Kidney glomerular epithelial cell (primary cell): ENCODE results near the gene SDR9C7.
"Not testable (repeated sequence)": the region's sequence is repeated elsewhere in the genome, so short reads cannot be mapped to it uniquely, and the experiment has no call there.

ENCODE experiments used
- DNase-seq: peaks from one replicate; lab custom pipeline; 2025; lab: John Stamatoyannopoulos, UW

The SDR9C7 gene

DNA sequence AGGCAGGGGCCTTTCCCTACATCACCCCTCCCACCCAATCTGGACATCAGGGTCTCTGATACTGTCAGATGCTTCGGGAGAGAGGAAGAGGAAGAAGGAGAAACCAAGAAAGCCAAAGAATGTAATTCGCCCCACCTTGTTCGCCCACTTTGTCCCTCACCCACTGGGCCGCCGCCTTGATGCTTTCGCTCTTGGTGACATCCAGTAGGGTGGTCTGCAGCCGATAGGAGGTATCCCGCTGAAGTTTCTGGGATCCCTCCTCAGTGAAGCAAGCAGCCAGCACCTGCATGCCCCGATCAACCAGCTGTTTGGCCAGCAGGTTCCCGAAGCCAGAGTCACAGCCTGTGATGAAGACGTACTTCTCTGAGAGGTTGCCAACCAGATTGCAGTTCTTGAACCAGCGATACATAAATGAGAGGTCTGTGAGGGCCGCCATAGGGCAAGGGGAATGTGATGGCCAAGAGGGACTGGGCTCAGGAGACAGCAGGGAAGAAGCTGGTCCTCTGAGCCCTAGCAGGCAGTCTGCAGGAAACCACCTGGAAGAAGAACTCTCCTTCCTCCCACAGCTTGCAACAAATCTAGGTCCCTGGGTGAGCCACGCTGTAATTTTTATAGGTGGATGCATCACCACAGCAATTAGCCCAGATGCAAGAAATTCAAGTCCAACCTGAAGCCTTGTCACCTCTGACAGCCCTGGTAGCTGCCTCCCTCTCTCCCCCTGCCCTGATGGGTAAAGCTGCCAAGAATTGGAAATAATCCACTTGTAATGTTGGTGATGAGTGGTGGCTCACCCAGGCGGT lies at the start of gene SDR9C7:
Gene SDR9C7, minus strand, starts transcription at position 583 of the 800 bp plus-strand sequence. Its CDS starts 147 bp downstream, at position 436.
- DNase-seq = no peak

DNA sequence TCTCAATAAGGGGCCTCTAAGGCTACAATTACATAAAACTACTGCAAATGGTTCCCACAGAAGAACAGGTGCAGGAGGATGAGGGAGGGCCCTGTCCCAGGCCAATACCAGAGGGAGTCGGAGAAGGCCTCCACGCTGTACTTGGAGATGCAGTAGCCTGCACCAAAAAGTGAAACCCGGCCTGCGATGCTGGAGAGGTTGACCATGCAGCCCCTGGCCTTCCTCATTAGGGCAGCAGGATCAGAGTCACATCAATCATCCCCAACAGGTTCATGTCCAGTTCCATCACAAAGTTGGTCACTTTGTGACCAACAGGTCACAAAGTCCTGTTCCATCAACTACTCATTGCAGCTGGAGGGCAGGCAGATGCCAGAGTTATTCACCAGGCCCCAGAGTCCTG lies 49.2 kb upstream of the SDR9C7 start:
- DNase-seq = no peak

GRCh38 chr12:56982578-56983236 lies 48.5 kb upstream of the SDR9C7 start:
- DNase-seq = not testable (repeated sequence)

GRCh38 chr12:56980941-56981530 lies 46.8 kb upstream of the SDR9C7 start:
- no peak for DNase-seq

DNA sequence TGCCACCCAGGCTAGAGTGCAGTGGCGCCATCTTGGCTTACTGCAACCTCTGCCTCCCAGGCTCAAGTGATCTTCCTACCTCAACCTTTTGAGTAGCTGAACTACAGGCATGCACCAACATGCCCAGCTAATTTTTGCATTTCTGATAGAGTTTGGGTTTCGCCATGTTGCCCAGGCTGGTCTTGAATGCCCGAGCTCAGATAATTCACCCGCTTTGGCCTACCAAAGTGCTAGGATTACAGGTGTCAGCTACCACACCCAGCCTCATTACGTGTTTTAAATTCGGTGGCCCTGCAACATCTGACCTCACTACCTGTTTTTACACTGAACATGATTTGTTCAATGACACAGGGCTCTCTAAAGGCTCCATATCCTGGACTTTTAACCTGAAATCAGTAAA lies 46.1 kb upstream of the SDR9C7 start:
- no peak for DNase-seq

DNA sequence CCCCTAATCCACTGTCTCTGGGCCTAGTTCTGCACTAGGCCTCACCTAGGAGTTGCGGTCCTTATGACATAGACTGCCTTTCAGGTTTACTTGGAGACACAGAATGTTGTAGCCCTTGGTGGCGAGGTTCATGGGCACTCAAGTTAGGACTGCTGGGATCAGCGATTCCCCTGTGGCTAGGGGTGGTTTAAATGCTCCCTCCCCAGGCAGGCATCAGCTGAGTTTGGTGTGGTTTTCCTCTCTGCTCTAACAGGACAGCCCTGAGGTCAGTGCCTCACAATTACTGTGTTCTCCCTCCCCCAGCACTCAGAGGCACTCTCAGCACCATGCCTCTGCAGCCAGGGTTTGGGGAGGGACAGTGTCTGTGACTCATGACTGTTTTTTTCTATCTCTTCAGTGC lies 45.4 kb upstream of the SDR9C7 start:
- no peak for DNase-seq

- no peak for DNase-seq
These were observed 44.4 kb upstream of the SDR9C7 start for GRCh38 chr12:56978397-56979138.

DNA sequence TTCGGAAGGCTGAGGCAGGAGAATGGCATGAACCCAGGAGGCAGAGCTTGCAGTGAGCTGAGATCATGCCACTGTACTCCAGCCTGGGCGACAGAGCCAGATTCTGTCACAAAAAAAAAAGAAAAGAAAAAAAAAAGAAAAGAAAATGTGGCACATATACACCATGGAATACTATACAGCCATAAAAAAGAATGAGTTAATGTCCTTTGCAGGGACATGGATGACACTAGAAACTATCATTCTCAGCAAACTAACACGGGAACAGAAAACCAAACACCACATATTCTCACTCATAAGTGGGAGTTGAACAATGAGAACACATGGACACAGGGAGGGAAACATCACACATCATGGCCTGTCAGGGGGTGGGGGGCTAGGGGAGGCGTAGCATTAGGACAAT lies 43.2 kb upstream of the SDR9C7 start:
- not testable (repeated sequence) for DNase-seq

- DNase-seq = not testable (repeated sequence)
These were observed 40.0 kb upstream of the SDR9C7 start for GRCh38 chr12:56974224-56974623.

DNA sequence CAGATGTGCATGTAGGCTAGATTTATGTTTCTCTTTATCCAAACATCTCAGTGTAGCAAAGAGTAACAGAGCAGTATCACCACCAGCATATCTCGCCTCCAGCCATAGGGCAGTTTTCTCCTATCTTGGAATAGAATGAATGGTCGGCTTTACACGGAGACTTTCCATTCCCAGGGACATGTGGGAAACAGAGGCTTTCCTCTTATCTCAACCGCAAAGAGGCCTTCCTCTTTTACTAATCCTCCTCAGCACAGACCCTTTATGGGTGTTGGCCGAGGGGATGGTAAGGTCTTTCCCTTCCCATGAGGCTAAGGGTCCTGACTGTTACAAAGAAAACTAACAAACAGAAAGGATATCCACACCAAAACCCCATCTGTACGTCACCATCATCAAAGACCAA lies 34.7 kb upstream of the SDR9C7 start:
- not testable (repeated sequence) for DNase-seq

DNA sequence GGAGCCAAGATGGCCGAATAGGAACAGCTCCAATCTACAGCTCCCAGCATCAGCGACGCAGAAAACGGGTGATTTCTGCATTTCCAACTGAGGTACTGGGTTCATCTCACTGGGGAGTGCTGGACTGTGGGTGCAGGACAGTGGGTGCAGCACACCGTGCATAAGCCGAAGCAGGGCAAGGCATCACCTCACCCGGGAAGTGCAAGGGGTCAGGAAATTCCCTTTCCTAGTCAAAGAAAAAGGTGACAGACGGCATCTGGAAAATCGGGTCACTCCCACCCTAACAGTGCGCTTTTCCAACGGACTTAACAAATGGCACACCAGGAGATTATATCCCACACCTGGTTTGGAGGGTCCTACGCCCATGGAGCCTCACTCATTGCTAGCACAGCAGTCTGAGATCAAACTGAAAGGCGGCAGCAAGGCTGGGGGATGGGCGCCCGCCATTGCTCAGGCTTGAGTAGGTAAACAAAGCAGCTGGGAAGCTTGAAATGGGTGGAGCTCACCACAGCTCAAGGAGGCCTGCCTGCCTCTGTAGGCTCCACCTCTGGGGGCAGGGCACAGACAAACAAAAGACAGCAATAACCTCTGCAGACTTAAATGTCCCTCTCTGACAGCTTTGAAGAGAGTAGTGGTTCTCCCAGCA lies 31.9 kb upstream of the SDR9C7 start:
- DNase-seq = not testable (repeated sequence)

DNA sequence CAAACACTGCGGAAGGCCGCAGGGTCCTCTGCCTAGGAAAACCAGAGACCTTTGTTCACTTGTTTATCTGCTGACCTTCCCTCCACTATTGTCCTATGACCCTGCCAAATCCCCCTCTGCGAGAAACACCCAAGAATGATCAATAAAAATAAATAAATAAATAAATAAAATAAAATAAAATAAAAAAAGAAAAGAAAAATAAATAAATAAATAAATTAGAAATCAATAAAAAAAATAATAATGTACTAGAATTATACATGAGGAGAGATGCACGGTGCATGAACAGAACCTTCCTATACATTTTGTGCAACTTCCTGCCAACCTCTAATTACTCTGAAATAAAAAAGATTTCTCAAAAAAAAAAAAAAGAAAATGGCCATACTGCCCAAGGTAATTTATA lies 30.9 kb upstream of the SDR9C7 start:
- not testable (repeated sequence) for DNase-seq

- DNase-seq = not testable (repeated sequence)
These were observed 29.3 kb upstream of the SDR9C7 start for GRCh38 chr12:56963557-56963956.

DNA sequence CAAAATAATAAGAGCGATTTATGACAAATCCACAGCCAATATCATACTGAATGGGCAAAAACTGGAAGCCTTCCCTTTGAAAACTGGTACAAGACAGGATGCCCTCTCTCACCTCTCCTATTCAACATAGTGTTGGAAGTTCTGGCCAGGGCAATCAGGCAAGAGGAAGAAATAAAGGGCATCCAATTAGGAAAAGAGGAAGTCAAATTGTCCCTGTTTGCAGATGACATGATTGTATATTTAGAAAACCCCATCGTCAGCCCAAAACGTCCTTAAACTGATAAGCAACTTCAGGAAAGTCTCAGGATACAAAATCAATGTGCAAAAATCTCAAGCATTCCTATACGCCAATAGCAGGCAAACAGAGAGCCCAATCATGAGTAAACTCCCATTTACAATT lies 28.0 kb upstream of the SDR9C7 start:
- DNase-seq = not testable (repeated sequence)

GRCh38 chr12:56958422-56958821 lies 24.2 kb upstream of the SDR9C7 start:
- no peak for DNase-seq

DNA sequence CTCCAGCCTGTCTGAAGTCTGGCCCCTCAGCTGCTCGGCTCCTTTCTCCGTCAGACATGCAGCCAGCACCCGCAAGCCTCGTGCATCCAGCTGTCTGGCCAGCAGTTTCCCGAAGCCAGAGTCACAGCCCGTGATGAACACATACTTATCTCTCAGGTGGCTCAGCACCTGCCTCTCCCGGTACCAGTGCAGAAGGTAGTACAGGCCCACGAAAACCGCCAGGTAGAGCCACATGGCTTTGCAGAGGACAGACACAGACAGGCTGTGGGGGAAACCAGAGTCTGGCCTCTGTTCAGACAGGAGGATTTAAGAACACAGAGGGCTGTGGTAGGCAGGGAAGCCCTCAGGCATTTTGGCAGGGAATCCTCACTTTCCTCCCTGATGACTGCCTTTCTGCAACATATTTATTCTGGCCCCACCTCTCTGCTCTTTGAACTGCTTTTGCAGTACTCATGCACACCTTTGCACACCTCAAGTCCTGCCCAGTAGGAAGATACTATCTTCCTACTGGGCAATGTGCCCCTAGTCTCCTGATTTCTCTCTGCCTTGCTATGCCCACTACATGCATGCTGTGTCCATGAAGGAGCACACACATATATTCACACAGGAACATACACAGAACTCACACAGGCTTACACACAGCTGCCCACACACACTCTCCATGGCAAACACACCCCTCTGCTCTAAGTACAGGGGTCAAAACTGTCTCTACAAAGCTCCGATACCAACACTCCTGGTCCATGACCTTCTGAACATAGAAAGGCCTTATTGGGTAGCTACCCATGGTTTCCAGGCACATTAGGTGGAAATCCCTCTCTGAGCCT lies 23.2 kb upstream of the SDR9C7 start, which contains the start of gene RDH16:
Gene RDH16, minus strand, starts transcription at position 380 of the 824 bp plus-strand sequence. Its CDS starts 146 bp downstream, at position 234.
- DNase-seq = no peak

- no peak for DNase-seq
These were observed 21.5 kb upstream of the SDR9C7 start for GRCh38 chr12:56955631-56956256.

GRCh38 chr12:56954958-56955355 lies 20.7 kb upstream of the SDR9C7 start:
- DNase-seq = no peak

GRCh38 chr12:56954057-56954957 lies 20.1 kb upstream of the SDR9C7 start:
- no peak for DNase-seq
